SK-N-SH (cell line): ENCODE measurements around the gene ZFP42. TPM values are rescaled to one million over a fixed set of nuclear protein-coding genes. Genes with fewer than 3 reads are reported as not detected.

Source experiments
- CTCF ChIA-PET: fragments of 300-600, 350-600 bp; formaldehyde crosslinking; extraction: SDS; loops from one replicate; lab custom pipeline; 2021; lab: Yijun Ruan, JAX
- POLR2A ChIA-PET: fragments of 350-600 bp; sonication (Branson Sonifier 250); formaldehyde crosslinking; extraction: SDS; loops from one replicate; lab custom pipeline; 2020; ENCODE audit warnings: antibody characterized with exemption, inconsistent platforms; lab: Yijun Ruan, JAX
- DNase-seq: peaks from one replicate; pipeline ENCODE4 v3.0.0; 2012
- H2AFZ ChIP-seq: fragments of 200-600 bp; sonication (generic); 2 replicates; pipeline ENCODE4 v1.8.1; 2016; ENCODE audit warnings: antibody characterized with exemption, mild to moderate bottlenecking, low read depth
- H3F3A ChIP-seq: fragments of 200-600 bp; sonication (generic); replicated peaks from 2 replicates; pipeline ENCODE3; 2016; ENCODE audit warnings: antibody characterized with exemption, mild to moderate bottlenecking; ENCODE audit not compliant: insufficient read depth
- H3K27ac ChIP-seq, 2 experiments: fragments of 200-500 bp in 1 of 2; fragments of 200-600 bp in 1 of 2; sonication (Bioruptor generic) in 1 of 2; sonication (generic), shearing (Covaris generic) in 1 of 2; 2 replicates each; pipeline versions ENCODE4 v1.5.1 to v1.6.1; 2014 to 2016; ENCODE audit warnings: low read depth in 2 of 2, inconsistent platforms in 1 of 2, low read length in 1 of 2, mild to moderate bottlenecking in 1 of 2, mixed read lengths in 1 of 2
- H3K27me3 ChIP-seq: fragments of 200-600 bp; sonication (generic), shearing (Covaris generic); 2 replicates; pipeline ENCODE4 v1.6.1; 2016; ENCODE audit warnings: mixed run types; ENCODE audit not compliant: insufficient read depth
- H3K36me3 ChIP-seq, 2 experiments: fragments of 200-500 bp in 1 of 2; fragments of 200-600 bp in 1 of 2; sonication (Bioruptor generic) in 1 of 2; sonication (generic) in 1 of 2; replicated peaks in 1 of 2; 2 replicates each; pipeline versions ENCODE3 to v1.5.1; 2014 to 2016; ENCODE audit warnings: low read length in 1 of 2, mild to moderate bottlenecking in 1 of 2; ENCODE audit not compliant: insufficient read depth in 2 of 2, control insufficient read depth in 1 of 2
- H3K4me1 ChIP-seq, 2 experiments: fragments of 200-500 bp in 1 of 2; fragments of 200-600 bp in 1 of 2; sonication (Bioruptor generic) in 1 of 2; sonication (generic), shearing (Covaris generic) in 1 of 2; 2 replicates each; pipeline versions ENCODE4 v1.5.1 to v1.6.1; 2014 to 2016; ENCODE audit warnings: low read depth in 1 of 2, low read length in 1 of 2, mixed run types in 1 of 2; ENCODE audit not compliant: insufficient read depth in 2 of 2, control insufficient read depth in 1 of 2
- H3K4me2 ChIP-seq: fragments of 200-600 bp; sonication (generic), shearing (Covaris generic); 2 replicates; pipeline ENCODE4 v1.6.1; 2017; ENCODE audit warnings: mixed run types
- H3K4me3 ChIP-seq, 2 experiments: fragments of 200-500 bp in 1 of 2; fragments of 200-600 bp in 1 of 2; sonication (Bioruptor generic) in 1 of 2; sonication (generic), shearing (Covaris generic) in 1 of 2; 2 replicates each; pipeline versions ENCODE4 v1.5.1 to v1.8.1; 2014 to 2016; ENCODE audit warnings: low read depth in 2 of 2, inconsistent platforms in 1 of 2, low read length in 1 of 2, mild to moderate bottlenecking in 1 of 2, mixed read lengths in 1 of 2, moderate library complexity in 1 of 2
- H3K79me2 ChIP-seq: fragments of 200-600 bp; sonication (generic); 2 replicates; pipeline ENCODE4 v1.8.1; 2017; ENCODE audit warnings: mild to moderate bottlenecking; ENCODE audit not compliant: insufficient read depth
- H3K9ac ChIP-seq: fragments of 200-600 bp; sonication (generic); 2 replicates; pipeline ENCODE4 v1.6.1; 2017; ENCODE audit warnings: mixed run types
- H3K9me2 ChIP-seq: fragments of 200-600 bp; sonication (generic); 2 replicates; pipeline ENCODE4 v1.6.1; 2017; ENCODE audit warnings: mixed run types
- H3K9me3 ChIP-seq: fragments of 200-600 bp; sonication (generic); 2 replicates; pipeline ENCODE4 v1.6.1; 2017; ENCODE audit warnings: mixed run types, mild to moderate bottlenecking, moderate library complexity
- H4K20me1 ChIP-seq: fragments of 200-600 bp; sonication (generic); 2 replicates; pipeline ENCODE4 v1.6.1; 2017; ENCODE audit warnings: mild to moderate bottlenecking, mixed run types; ENCODE audit not compliant: insufficient read depth
- ELF1 ChIP-seq: IDR thresholded peaks from 2 replicates; pipeline ENCODE4 v1.4.0; 2012
- EZH2phosphoT487 ChIP-seq: fragments of 200-600 bp; sonication (generic); IDR thresholded peaks from 2 replicates; pipeline ENCODE4 v1.6.1; 2017; ENCODE audit warnings: low read depth, mixed run types, mild to moderate bottlenecking, antibody characterized with exemption, moderate library complexity, borderline replicate concordance
- FOSL2 ChIP-seq: IDR thresholded peaks from 2 replicates; pipeline ENCODE4 v1.4.0; 2012; ENCODE audit warnings: low read depth, mild to moderate bottlenecking, moderate library complexity, borderline replicate concordance
- FOXM1 ChIP-seq: IDR thresholded peaks from 2 replicates; pipeline ENCODE4 v1.4.0; 2012; ENCODE audit warnings: low read depth, mild to moderate bottlenecking
- GABPA ChIP-seq: IDR thresholded peaks from 2 replicates; pipeline ENCODE4 v1.4.0; 2012; ENCODE audit warnings: low read depth, mild to moderate bottlenecking
- GATA2 ChIP-seq: sonication (generic); formaldehyde crosslinking; IDR thresholded peaks from 2 replicates; pipeline ENCODE4 v1.5.0; 2020; ENCODE audit warnings: mild to moderate bottlenecking, missing genetic modification reagents
- JUND ChIP-seq: IDR thresholded peaks from 2 replicates; pipeline ENCODE4 v1.4.0; 2012
- MXI1 ChIP-seq: IDR thresholded peaks from 2 replicates; pipeline ENCODE4 v1.6.1; 2012; ENCODE audit warnings: mild to moderate bottlenecking, low read depth, low read length, improper control_type of control experiment
- NRF1 ChIP-seq: IDR thresholded peaks from 2 replicates; pipeline ENCODE4 v1.6.1; 2012; ENCODE audit warnings: low read depth, mild to moderate bottlenecking, low read length
- POLR2AphosphoS5 ChIP-seq: IDR thresholded peaks from 2 replicates; pipeline ENCODE4 v1.6.1; 2012; ENCODE audit warnings: low read depth, low read length
- RAD21 ChIP-seq: IDR thresholded peaks from 2 replicates; pipeline ENCODE4 v1.6.1; 2012; ENCODE audit warnings: mild to moderate bottlenecking, low read length
- RFX5 ChIP-seq: IDR thresholded peaks from 2 replicates; pipeline ENCODE4 v1.6.1; 2012; ENCODE audit warnings: mild to moderate bottlenecking, improper control_type of control experiment, low read length
- RXRA ChIP-seq: IDR thresholded peaks from 2 replicates; pipeline ENCODE4 v1.4.0; 2012; ENCODE audit warnings: low read depth, mild to moderate bottlenecking, borderline replicate concordance
- SIN3A ChIP-seq: IDR thresholded peaks from 2 replicates; pipeline ENCODE4 v1.6.1; 2012; ENCODE audit warnings: low read depth, mild to moderate bottlenecking, low read length, moderate library complexity, borderline replicate concordance
- SMC3 ChIP-seq: IDR thresholded peaks from 2 replicates; pipeline ENCODE4 v1.6.1; 2012; ENCODE audit warnings: low read depth, low read length, improper control_type of control experiment
- TAF1 ChIP-seq: IDR thresholded peaks from 2 replicates; pipeline ENCODE4 v1.6.1; 2012; ENCODE audit warnings: low read depth, mild to moderate bottlenecking, low read length, moderate library complexity, borderline replicate concordance
- YY1 ChIP-seq: IDR thresholded peaks from 2 replicates; pipeline ENCODE4 v1.4.0; 2012; ENCODE audit warnings: low read depth, mild to moderate bottlenecking
- WGBS: methylation state at CpG from one replicate; pipeline ENCODE4 v1.1.6; 2017; ENCODE audit warnings: low lambda C conversion rate; 5-methylcytosine and 5-hydroxymethylcytosine counted together
- polyA plus RNA-seq, 3 experiments: library from polyadenylated mRNA; depleted of rRNA; stranded (reverse); fragments of >200 nt; gene quantifications; 2 replicates each; pipeline ENCODE4 v1.2.3, GENCODE V29; 2012
- TF ChIP-seq, protein P1 (sequence below): IDR thresholded peaks from 2 replicates; pipeline ENCODE4 v1.4.0; 2012; ENCODE audit warnings: low read depth, borderline replicate concordance
- TF ChIP-seq, protein P2 (sequence below): fragments of 200-600 bp; sonication (generic); IDR thresholded peaks from 2 replicates; pipeline ENCODE4 v1.6.1; 2017; ENCODE audit warnings: antibody characterized with exemption, mild to moderate bottlenecking, moderate library complexity
- TF ChIP-seq, protein P3 (sequence below): IDR thresholded peaks from 2 replicates; pipeline ENCODE4 v1.6.1; 2012; ENCODE audit warnings: mild to moderate bottlenecking, low read depth, low read length, moderate library complexity

Gene ZFP42
- polyA plus RNA-seq, 1 of the 3 experiments (the other 2 are of a cell fraction) = not detected

DNA sequence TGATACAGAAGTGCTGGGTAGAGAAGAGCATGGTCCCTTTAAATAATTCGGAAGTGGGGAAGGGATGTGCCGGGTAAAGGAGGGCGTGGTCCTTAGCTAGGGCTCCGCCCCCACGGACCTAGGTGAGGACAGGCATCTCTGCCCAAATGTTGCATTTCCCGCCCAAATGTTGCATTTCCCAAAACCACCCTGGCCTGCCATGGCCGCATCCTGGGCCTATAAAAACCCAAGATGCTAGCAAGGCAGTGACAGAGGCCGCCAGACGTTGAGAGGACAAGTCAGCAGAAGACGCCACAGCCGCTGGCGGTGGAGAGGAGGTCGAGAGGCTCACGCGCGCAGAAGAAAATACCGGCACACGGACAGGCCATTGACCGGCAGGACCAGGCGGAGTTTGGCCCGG, 46.1 kb downstream of the ZFP42 start:
- no peak overlapping the region for H2AFZ ChIP-seq

More for the DNA sequence above, 46.1 kb downstream of the ZFP42 start:
- no peak overlapping the region for H3K27ac ChIP-seq
- no peaks in the 10 kb centered on the region for H3K36me3 ChIP-seq
- H3K9me3 ChIP-seq = no peaks in the 10 kb centered on the region
- ChIA-PET CTCF (no interaction called here), POLR2A (no interaction called here)
- DNase-seq = no peak
- no peak overlapping the region for H3K4me3 ChIP-seq
- H3K9me2 ChIP-seq = no peaks in the 10 kb centered on the region
- 58% methylated on average over 21 of the region's 21 CpGs for WGBS
- H4K20me1 ChIP-seq = no peaks in the 10 kb centered on the region
- no peaks in the 10 kb centered on the region for H3F3A ChIP-seq
- H3K79me2 ChIP-seq = no peaks in the 10 kb centered on the region
- TF ChIP-seq RFX5 (no peak), JUND (no peak), FOSL2 (no peak), NRF1 (no peak), POLR2AphosphoS5 (no peak), SIN3A (no peak), FOXM1 (no peak), ELF1 (no peak), TAF1 (no peak), RAD21 (no peak), YY1 (no peak), RXRA (no peak), GATA2 (CRISPR knock-in tag) (no peak), MXI1 (no peak), SMC3 (no peak), EZH2phosphoT487 (no peak), GABPA (no peak)
- TF ChIP-seq, protein P1, sequence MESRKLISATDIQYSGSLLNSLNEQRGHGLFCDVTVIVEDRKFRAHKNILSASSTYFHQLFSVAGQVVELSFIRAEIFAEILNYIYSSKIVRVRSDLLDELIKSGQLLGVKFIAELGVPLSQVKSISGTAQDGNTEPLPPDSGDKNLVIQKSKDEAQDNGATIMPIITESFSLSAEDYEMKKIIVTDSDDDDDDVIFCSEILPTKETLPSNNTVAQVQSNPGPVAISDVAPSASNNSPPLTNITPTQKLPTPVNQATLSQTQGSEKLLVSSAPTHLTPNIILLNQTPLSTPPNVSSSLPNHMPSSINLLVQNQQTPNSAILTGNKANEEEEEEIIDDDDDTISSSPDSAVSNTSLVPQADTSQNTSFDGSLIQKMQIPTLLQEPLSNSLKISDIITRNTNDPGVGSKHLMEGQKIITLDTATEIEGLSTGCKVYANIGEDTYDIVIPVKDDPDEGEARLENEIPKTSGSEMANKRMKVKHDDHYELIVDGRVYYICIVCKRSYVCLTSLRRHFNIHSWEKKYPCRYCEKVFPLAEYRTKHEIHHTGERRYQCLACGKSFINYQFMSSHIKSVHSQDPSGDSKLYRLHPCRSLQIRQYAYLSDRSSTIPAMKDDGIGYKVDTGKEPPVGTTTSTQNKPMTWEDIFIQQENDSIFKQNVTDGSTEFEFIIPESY = no peak
- TF ChIP-seq, protein P2, sequence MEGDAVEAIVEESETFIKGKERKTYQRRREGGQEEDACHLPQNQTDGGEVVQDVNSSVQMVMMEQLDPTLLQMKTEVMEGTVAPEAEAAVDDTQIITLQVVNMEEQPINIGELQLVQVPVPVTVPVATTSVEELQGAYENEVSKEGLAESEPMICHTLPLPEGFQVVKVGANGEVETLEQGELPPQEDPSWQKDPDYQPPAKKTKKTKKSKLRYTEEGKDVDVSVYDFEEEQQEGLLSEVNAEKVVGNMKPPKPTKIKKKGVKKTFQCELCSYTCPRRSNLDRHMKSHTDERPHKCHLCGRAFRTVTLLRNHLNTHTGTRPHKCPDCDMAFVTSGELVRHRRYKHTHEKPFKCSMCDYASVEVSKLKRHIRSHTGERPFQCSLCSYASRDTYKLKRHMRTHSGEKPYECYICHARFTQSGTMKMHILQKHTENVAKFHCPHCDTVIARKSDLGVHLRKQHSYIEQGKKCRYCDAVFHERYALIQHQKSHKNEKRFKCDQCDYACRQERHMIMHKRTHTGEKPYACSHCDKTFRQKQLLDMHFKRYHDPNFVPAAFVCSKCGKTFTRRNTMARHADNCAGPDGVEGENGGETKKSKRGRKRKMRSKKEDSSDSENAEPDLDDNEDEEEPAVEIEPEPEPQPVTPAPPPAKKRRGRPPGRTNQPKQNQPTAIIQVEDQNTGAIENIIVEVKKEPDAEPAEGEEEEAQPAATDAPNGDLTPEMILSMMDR = no peak
- TF ChIP-seq, protein P3, sequence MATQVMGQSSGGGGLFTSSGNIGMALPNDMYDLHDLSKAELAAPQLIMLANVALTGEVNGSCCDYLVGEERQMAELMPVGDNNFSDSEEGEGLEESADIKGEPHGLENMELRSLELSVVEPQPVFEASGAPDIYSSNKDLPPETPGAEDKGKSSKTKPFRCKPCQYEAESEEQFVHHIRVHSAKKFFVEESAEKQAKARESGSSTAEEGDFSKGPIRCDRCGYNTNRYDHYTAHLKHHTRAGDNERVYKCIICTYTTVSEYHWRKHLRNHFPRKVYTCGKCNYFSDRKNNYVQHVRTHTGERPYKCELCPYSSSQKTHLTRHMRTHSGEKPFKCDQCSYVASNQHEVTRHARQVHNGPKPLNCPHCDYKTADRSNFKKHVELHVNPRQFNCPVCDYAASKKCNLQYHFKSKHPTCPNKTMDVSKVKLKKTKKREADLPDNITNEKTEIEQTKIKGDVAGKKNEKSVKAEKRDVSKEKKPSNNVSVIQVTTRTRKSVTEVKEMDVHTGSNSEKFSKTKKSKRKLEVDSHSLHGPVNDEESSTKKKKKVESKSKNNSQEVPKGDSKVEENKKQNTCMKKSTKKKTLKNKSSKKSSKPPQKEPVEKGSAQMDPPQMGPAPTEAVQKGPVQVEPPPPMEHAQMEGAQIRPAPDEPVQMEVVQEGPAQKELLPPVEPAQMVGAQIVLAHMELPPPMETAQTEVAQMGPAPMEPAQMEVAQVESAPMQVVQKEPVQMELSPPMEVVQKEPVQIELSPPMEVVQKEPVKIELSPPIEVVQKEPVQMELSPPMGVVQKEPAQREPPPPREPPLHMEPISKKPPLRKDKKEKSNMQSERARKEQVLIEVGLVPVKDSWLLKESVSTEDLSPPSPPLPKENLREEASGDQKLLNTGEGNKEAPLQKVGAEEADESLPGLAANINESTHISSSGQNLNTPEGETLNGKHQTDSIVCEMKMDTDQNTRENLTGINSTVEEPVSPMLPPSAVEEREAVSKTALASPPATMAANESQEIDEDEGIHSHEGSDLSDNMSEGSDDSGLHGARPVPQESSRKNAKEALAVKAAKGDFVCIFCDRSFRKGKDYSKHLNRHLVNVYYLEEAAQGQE = no peak
- no peak overlapping the region for H3K9ac ChIP-seq
- H3K27me3 ChIP-seq = no peaks in the 10 kb centered on the region; the same call in 1 of the 2 replicates
- H3K4me2 ChIP-seq = no peak overlapping the region
- H3K4me1 ChIP-seq = no peaks in the 10 kb centered on the region
